ENCODE results near the gene LGALS14. TPM values are rescaled to one million over a fixed set of nuclear protein-coding genes. Genes with fewer than 3 reads are reported as not detected.

Gene LGALS14
- total RNA-seq, 4 donors from 2014 or later: not detected

- Histone ChIP-seq H3K4me1 (no peaks in the 10 kb centered on the region), H3K27me3 (no peaks in the 10 kb centered on the region), H3K36me3 (no peaks in the 10 kb centered on the region), H3K9me3 (no peaks in the 10 kb centered on the region), H3K27ac (no peak overlapping the region), H3K4me3 (no peak overlapping the region)
- no peak for TF ChIP-seq POLR2A (IDR thresholded peaks at IDR 0.05)
- TF ChIP-seq, protein P1, sequence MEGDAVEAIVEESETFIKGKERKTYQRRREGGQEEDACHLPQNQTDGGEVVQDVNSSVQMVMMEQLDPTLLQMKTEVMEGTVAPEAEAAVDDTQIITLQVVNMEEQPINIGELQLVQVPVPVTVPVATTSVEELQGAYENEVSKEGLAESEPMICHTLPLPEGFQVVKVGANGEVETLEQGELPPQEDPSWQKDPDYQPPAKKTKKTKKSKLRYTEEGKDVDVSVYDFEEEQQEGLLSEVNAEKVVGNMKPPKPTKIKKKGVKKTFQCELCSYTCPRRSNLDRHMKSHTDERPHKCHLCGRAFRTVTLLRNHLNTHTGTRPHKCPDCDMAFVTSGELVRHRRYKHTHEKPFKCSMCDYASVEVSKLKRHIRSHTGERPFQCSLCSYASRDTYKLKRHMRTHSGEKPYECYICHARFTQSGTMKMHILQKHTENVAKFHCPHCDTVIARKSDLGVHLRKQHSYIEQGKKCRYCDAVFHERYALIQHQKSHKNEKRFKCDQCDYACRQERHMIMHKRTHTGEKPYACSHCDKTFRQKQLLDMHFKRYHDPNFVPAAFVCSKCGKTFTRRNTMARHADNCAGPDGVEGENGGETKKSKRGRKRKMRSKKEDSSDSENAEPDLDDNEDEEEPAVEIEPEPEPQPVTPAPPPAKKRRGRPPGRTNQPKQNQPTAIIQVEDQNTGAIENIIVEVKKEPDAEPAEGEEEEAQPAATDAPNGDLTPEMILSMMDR (IDR thresholded peaks at IDR 0.05): no peak
- no peak for DNase-seq
Measured at GRCh38 chr19:39746836-39747529, 42.7 kb downstream of the LGALS14 start.

DNA sequence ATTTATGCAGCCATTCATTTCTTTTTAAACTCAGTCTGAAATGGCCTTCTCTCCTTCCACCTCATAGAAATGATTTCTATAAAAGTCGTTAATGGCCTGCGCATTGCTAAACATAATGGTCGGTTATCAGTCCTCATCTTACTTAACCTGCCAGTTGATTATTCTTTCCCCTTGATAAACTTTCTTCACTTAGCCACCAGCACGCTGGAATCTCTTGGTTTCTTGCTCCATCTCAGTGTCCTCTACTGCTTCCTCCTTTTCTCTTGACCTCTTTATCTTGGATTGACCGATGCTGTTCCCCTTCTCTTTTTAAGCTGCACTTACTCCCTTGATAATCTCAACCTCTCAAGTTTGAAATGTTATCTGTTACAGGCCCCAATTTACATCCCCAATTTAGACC is 45.7 kb downstream of the LGALS14 start:
- no peaks in the 10 kb centered on the region for H3K36me3 ChIP-seq
- H3K9me3 ChIP-seq: no peaks in the 10 kb centered on the region
- H3K4me1 ChIP-seq: no peaks in the 10 kb centered on the region
- H3K4me3 ChIP-seq: no peak overlapping the region
- no peaks in the 10 kb centered on the region for H3K27me3 ChIP-seq
- no peak for DNase-seq
- no peak overlapping the region for H3K27ac ChIP-seq
- TF ChIP-seq, protein P1 (IDR thresholded peaks at IDR 0.05): no peak
- no peak for TF ChIP-seq POLR2A (IDR thresholded peaks at IDR 0.05)

- Histone ChIP-seq H3K4me1 (no peaks in the 10 kb centered on the region), H3K27ac (no peak overlapping the region), H3K9me3 (no peaks in the 10 kb centered on the region), H3K4me3 (no peak overlapping the region), H3K36me3 (no peaks in the 10 kb centered on the region), H3K27me3 (no peaks in the 10 kb centered on the region)
- no peak for TF ChIP-seq POLR2A (IDR thresholded peaks at IDR 0.05)
- TF ChIP-seq, protein P1 (IDR thresholded peaks at IDR 0.05): no peak
- DNase-seq: no peak
Measured at GRCh38 chr19:39752390-39752789, 48.1 kb downstream of the LGALS14 start.

DNA sequence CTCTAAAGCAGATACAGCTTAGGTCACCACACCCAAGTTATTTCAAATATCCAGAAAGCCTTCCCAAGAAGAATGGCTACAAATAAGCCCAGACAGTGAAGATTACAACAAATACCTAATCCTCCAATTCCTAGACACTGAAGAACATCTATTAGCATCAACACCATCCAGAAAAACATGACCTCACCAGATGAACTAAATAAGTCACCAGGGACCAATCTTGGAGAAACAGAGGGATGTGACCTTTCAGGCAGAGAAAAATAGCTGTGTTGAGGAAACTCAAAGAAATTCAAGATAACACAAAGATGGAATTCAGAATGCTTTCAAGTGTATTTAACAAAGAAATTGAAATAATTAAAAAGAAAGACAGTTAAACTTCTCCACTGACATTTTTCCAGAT is 48.5 kb downstream of the LGALS14 start:
- TF ChIP-seq, protein P1 (IDR thresholded peaks at IDR 0.05): no peak
- no peak for TF ChIP-seq POLR2A (IDR thresholded peaks at IDR 0.05)
- Histone ChIP-seq H3K27ac (no peak overlapping the region), H3K4me3 (no peak overlapping the region), H3K36me3 (no peaks in the 10 kb centered on the region), H3K9me3 (no peaks in the 10 kb centered on the region), H3K27me3 (no peaks in the 10 kb centered on the region), H3K4me1 (no peaks in the 10 kb centered on the region)
- no peak for DNase-seq

GRCh38 chr19:39754544-39754943 is 50.3 kb downstream of the LGALS14 start:
- H3K4me3 ChIP-seq: no peak overlapping the region
- H3K27ac ChIP-seq: no peak overlapping the region
- no peaks in the 10 kb centered on the region for H3K4me1 ChIP-seq
- no peaks in the 10 kb centered on the region for H3K36me3 ChIP-seq
- TF ChIP-seq POLR2A (IDR thresholded peaks at IDR 0.05): no peak
- TF ChIP-seq, protein P1 (IDR thresholded peaks at IDR 0.05): no peak
- DNase-seq: no peak
- no peaks in the 10 kb centered on the region for H3K9me3 ChIP-seq
- H3K27me3 ChIP-seq: no peaks in the 10 kb centered on the region

Data from Peyer's patch (tissue), 4 donors.